HG02852 (cell line): Measurements from ENCODE around the gene SMARCC2.

ENCODE experiments used
- ATAC-seq: cut with Tn5 transposase; IDR thresholded peaks from one replicate; pipeline ENCODE4 v1.9.1; 2021; ENCODE audit warnings: mild to moderate bottlenecking, moderate library complexity; ENCODE audit not compliant: unreplicated experiment

The SMARCC2 gene

DNA sequence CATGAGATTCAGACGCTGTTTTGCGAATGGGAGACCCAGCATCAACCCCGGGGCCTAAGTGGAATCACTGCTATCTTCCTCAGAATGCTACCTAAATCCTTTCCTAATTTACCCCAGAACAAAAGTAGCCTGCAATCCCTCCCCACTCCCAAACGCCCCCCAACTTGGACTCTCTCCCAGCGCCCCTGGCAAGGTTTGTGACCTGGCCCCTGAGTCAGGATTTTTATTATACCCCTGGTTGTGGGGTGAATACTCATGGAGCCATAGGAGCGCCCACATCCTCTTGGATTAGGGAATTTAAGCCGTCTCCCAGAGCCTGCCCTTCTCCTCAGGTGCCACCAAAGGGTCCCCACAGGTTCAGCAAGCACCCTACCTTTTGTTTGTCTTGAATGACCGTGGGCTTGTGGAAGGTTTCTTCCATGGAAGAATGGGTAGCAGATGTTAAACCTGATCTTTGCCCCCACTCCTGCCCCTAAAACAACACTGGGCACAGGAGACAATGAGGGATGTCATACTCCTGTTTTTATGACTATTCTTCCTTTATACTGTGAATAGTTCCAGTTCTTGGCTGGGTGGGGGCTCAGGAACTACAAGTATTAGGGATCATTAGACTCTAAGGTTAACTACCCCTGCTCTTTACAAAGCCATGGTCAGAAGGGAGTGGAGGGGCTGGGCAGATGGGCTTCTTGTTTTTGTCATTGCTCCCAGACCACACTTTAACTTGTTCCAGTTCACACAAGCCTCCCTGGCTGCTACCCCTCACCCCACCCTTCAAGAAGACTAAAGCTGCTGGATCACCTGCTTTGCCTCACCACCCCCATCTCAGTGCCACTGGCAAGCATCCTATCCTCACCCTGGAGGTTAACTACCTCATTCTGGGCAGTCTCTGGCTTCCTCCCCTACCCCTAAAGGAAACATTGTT, 36.3 kb downstream of the SMARCC2 start:
- ATAC-seq: no peak

DNA sequence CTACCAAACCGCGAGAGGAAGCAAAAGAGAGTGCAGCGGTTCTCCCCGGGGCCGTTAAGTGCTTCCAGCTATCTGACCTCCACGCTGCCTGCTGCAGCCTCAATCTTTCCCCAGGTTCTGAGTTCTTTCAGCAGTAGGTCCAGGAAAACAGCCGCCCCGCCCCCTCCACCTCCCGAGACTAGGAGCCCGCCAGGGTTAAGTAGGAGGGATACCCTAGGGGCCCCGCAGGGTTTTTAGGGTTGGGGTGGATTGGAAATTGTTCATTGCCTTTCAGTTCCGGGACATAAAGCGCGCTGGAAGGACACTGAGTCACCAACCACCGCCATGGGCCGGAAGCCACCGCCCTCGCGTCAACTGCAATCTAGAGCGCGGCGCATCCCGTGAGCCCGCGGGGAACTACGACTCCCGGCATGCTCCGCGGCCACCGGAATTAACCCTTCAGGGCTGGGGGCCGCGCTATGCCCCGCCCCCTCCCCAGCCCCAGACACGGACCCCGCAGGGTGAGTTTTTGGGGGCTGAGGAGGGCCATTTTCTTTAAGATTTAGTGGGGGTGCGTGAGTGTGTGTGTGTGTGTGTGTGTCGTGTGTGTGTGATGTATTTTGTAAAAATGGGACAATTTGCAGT, 37.0 kb downstream of the SMARCC2 start, which contains the start of gene MYL6B:
Gene MYL6B (plus strand): TSS at position 456 of the 624 bp plus-strand sequence. CDS start 1,332 bp downstream, outside the sequence.
- peak; percentile 91 for ATAC-seq

DNA sequence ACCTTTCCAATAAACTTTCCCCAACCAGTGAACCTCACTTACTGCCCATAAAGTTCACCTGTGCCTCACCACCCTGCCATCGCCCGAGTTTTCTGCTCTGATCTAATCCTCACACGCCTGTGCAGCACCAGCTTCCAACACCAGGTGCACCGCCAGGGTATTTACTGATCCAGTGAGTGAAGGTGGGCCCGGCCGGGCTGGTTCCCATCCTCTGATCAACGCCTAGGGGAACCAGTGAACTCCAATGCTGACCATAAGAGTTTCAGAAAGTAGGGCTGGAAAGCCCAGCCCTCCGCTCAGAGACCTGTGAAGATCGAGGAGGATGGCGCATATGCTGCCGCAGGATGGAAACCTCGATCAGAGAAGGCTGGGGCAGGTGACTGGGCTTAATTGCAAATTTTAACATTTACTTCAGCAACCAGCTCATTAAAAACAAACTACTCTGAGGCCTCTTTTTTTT, 37.6 kb downstream of the SMARCC2 start:
- peak; percentile 37 for ATAC-seq

GRCh38 chr12:56150563-56150962, 38.7 kb downstream of the SMARCC2 start:
- no peak for ATAC-seq

GRCh38 chr12:56146492-56147460, 42.5 kb downstream of the SMARCC2 start:
- no peak for ATAC-seq

DNA sequence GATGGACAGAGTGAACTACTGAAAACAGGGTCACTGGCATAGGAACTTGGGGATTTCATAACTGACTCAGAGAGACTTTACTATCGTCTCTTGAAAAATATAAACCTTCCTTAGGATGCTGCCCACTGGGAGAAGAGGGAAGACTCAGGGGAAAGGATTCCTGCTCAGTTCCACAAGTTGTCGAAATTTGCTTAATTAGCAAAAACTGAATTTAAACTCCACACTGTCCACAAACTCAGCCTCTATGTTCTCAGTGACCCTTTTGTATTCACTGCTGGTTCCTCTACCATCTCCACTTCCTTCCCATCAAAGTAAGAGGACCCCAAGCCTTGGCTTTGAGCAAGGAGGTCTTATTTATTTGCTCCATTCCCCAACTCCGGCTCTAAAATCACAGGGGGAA, 44.1 kb downstream of the SMARCC2 start:
- ATAC-seq: no peak

DNA sequence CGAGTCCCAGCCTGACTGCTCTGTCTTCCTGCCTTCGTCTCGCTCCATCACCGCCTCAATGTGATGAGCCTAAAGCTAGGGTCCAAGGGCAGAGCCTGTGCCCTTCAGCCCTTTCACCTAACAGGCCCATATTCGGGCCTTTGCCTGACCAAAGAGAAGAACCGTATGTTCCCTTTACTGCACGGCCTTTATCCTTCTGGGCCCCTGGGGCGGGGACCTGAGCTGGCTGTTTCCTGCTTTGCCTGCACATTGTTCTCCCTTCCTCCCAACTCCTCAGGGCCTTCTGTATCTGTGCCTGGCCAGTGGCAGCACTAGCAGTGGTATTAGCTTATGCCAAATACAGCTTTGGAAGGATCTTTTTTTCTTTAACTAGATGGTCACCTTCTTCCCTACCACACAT, 45.4 kb downstream of the SMARCC2 start:
- no peak for ATAC-seq

DNA sequence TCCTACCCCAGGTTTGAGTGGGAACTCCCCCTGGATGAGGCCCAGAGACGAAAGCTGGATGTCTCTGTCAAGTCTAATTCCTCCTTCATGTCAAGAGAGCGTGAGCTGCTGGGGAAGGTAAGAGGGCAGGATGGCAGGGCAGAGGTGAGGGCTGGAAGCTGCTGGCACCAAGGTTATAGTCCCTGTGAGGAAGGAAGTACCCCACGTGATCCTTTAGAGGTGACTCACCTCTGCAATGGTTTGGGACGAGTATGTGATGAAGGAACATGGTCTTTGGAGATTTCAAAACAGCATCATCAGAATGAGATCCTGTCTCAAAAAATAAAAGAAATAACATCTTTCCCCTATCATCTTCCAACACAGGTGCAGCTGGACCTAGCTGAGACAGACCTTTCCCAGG, 46.1 kb downstream of the SMARCC2 start:
- no peak for ATAC-seq

DNA sequence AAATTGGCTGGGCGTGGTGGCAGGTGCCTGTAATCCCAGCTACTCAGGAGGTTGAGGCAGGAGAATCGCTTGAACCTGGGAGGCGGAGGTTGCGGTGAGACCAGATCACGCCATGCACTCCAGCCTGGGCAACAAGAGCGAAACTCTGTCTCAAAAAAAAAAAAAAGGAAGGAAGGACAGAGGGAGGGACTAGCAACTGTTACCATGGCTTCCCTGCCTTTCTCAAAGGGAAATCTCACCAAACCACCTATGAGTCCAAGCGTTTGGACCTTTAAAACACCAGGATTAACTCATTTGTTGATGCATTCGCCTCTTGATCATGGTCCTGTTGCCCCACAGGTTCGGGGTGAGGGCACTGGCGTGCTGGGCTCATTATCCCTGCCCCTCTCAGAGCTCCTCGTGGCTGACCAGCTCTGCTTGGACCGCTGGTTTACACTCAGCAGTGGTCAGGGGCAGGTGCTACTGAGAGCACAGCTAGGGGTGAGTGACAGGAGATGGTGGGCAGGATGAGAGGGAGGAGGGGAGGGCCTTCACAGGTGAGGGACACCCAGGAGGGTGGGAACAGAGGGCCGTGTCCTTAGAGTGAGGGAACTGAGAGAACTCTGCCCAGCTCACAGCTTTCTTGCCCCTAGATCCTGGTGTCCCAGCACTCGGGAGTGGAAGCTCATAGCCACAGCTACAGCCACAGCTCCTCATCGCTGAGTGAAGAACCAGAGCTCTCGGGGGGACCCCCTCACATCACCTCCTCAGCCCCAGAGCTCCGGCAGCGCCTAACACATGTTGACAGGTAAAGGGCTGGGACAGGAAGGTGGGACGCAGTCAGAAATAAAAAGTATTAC, 47.1 kb downstream of the SMARCC2 start:
- no peak for ATAC-seq

DNA sequence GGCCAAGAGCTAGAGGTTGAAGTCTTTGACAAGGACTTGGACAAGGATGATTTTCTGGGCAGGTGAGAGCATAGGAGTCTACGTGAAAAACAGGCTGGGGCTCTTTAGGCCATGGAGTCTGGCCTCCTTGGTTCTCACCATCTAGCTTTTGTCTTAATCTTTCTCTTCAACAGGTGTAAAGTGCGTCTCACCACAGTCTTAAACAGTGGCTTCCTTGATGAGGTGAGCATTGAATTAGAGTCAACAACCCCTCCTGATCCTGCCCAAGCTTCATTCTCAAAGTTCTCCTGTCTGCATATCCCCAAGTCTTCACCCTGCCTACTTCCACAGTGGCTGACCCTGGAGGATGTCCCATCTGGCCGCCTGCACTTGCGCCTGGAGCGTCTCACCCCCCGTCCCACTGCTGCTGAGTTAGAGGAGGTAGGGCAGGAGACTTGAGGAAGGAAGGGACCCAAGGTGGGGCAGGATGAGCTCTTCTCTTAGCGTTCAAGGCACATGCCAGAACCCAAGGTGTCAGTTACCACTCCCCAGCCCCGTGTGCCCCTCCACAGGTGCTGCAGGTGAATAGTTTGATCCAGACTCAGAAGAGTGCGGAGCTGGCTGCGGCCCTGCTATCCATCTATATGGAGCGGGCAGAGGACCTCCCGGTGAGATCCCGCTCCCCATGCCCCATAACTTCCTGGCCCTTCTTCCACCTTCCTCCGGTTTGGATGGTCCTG, 51.3 kb downstream of the SMARCC2 start:
- no peak for ATAC-seq

DNA sequence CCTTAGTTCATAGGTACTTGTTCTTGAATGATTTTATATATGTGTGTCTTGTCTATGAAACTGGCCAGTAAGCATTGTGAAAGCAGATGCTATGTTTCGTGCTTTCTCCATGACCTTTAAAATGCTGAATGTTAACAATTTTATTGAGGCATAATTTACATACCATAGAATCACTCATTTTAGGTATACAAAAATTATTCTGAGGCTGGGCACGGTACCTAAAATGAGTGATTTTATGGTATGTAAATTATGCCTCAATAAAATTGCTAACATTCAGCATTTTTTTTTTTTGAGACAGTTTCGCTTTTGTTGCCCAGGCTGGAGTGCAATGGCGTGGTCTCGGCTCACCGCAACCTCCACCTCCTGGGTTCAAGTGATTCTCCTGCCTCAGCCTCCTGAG, 54.4 kb downstream of the SMARCC2 start:
- no peak for ATAC-seq

- no peak for ATAC-seq
Observed at GRCh38 chr12:56130876-56131275, 58.4 kb downstream of the SMARCC2 start.

DNA sequence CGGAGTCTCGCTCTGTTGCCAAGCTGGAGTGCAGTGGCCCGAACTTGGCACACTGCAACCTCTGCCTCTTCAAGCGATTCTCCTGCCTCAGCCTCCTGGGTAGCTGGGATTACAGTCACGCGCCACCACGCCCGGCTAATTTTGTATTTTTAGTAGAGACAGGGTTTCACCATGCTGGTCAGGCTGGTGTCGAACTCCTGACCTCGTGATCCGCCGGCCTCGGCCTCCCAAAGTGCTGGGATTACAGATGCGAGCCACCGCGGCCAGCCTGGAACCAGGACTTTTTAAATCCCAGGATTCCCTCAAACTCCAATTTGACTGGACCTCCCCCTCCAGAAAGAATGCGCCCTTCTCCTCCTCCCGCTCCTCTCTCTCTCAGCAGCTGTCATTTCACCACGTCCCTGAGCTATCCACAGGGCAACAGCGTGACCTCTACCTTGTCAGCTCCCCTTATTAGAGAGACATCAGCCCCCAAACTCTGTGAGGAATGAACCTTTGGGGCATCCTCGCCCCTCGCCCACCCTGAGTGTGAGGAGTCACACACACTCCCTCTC, 59.3 kb downstream of the SMARCC2 start:
- no peak for ATAC-seq

- peak; percentile 26 for ATAC-seq
Observed at GRCh38 chr12:56129206-56129941, 59.9 kb downstream of the SMARCC2 start.

- no peak for ATAC-seq
Observed at GRCh38 chr12:56128670-56129205, 60.5 kb downstream of the SMARCC2 start.

DNA sequence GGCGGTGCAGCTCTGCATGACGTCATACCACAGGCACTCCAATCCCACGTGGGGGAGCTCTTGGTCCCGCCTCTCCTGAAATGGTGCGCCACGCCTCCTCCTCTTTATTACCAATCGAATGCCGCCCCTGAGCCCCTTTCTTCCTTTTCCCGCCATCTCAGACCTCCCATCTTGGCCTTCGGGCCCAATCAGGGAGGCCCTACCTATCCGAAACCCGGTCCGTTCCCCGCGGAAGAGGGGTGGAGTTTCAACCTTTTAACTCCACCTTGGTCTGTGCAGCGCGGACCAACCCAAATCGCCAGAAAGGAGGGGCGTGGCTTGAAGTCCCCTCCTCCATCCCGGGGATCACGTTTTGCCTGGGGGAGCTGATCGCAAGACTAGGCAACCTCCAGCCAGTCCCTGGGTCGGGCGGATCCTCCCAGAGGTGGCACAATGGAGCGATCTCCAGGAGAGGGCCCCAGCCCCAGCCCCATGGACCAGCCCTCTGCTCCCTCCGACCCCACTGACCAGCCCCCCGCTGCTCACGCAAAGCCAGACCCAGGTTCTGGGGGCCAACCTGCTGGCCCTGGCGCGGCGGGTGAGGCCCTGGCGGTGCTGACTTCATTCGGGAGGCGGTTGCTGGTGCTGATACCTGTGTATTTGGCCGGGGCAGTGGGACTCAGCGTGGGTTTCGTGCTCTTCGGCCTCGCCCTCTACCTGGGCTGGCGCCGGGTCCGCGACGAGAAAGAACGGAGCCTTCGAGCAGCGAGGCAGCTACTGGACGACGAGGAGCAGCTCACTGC, 61.2 kb downstream of the SMARCC2 start, which contains the start of gene ESYT1:
Gene ESYT1 (plus strand): TSS at position 380 of the 782 bp plus-strand sequence. CDS start 53 bp downstream, at position 433.
- ATAC-seq: peak; percentile 89

GRCh38 chr12:56127485-56127887, 61.8 kb downstream of the SMARCC2 start:
- ATAC-seq: no peak
